Ishikawa (cell line): ENCODE data around the gene MEGF11.

ENCODE experiments used
- RAD21 ChIP-seq: IDR thresholded peaks from 2 replicates; pipeline ENCODE4 v1.6.1; 2012; ENCODE audit warnings: low read depth
- TAF1 ChIP-seq: IDR thresholded peaks from 2 replicates; pipeline ENCODE4 v1.6.1; 2012; ENCODE audit warnings: low read depth, mild to moderate bottlenecking

- no peak for TF ChIP-seq RAD21
- TF ChIP-seq TAF1 = no peak
Observed at GRCh38 chr15:65909831-65910230, 343.7 kb downstream of the MEGF11 start.
